Brain pericyte (primary cell): ENCODE data around the gene TTC38.
"Not testable (repeated sequence)": the region's sequence is repeated elsewhere in the genome, so short reads cannot be mapped to it uniquely, and the experiment has no call there.

ENCODE experiments used
- DNase-seq: peaks from one replicate; pipeline ENCODE4 v3.0.0-alpha.2; 2012; ENCODE audit warnings: low read depth, low spot score

TTC38 gene

DNA sequence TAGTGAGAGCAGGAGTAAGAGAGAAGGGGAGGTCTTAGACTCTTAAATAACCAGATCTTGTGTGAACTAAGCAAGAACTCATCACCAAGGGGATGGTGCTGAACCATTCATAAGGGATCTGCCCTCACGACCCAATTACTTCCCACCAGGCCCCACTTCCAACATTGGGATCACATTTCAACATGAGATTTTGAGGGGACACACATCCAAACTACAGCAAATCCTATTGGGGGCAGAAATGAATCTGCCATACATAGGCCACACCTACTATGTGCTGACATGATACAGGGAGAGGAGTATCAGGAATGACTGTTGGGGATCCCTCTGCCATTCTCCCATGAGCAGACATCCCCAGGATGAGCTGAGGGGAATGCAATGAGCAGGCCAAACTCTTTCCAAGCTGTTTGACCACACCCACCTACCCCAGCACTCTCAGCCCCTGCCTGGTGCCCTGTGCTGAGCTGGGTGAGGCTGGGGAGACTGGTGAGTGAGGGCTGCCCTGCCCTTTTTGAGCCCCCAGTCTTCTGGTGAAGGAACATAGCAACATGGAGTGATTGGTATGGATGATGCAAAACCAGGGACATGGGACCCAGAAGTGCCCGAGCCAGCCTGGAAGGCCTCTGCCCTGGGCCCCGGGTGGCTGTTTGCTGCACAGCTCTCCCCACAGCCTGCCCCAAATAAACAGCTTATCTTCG lies 27.6 kb downstream of the TTC38 start:
- DNase-seq, result no peak

DNA sequence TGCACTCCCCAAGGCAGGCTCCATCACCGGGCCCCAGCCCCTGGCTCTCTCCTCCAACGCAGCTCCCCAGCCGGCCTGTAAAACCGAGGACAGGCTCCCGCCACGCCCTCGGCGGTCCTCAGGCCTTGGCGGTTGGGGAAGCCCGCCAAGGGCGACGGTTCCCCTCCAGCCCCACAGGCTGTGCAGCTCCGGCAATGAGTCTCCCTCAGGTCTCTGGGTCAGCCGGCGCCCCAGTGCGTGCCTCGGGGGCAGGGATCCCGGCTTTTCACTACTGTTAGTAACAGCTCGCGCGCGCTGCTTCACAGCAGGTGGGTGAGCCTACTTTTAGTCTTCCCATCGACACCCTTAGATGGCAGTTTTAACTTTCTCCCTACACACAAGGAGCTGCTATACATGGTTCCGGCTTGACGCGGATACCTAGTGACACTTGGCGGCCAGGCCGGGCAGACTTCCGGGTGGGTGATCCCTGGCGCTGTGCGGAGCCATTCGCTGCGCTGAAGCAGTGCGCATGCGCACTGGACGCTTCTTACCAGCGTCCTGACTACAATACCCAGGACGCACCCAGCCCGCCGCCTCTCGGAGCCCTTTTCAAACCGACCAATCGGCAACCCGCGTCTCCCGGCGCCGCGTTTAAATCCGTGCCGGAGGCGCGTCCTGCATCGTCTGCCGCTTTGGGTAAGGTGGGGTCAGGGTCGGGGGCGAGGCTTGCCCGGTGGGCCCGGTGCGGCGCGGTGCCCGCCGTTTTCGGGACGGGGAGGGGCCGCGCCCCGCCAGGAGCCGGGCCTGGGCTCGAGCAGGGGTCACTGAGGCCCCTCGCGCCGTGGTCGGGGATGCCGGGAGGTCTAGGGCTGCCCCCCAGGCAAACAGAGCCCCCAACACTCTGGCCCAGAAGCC lies 28.7 kb downstream of the TTC38 start, which contains the start of gene GTSE1:
GTSE1 (plus strand) TSS at position 614 of the 894 bp plus-strand sequence. CDS start 531 bp downstream, outside the sequence.
- peak; percentile 89 for DNase-seq

DNA sequence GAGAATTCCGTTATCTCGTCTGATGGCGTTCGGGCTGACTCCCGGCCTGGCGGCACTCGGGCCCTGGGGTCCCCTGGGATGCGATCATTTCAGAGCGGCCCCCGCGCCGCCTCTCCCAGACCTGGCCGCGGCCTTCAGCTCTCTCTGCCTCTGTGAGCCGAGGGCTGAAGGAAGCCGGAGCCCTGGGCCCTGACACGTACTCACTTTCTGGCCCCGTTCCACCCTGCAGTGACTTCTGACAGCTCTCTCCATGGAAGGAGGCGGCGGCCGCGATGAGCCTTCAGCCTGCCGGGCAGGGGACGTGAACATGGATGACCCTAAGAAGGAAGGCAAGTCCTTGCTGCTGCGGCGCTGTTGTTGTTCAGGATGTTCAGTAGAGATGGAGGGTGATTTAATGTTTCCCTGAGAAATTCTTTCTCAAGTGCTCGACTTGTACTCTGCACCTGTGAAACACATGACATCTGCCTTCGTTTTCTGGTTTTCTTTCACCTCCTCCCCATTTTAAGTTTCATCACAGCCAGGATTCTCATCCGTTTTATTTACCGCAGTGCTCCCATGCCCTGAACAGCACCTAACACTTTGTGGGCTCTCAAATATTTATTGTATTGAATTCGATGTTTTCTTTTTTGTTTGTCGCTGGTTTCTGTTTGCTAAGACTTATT lies 29.5 kb downstream of the TTC38 start:
- no peak for DNase-seq

DNA sequence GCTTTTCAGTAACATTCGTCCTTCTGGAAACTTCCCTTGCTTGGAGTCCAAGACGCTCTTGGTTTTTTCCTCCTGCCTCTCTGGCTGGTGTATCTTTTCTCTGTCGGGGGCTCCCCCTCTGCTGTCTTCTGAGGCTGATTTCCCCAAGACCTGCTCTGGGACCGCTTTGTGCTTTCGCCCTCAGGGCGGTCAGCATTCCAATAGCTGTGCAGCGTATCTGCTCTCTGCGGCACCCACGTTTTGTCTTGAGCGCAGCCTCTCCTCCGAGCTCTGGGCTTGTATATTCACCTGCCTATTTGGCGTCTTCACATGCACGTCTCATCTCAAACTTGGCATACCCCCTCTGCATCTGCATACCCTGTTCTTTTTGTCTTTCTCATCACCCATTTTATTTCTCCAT lies 31.3 kb downstream of the TTC38 start:
- DNase-seq, result no peak

DNA sequence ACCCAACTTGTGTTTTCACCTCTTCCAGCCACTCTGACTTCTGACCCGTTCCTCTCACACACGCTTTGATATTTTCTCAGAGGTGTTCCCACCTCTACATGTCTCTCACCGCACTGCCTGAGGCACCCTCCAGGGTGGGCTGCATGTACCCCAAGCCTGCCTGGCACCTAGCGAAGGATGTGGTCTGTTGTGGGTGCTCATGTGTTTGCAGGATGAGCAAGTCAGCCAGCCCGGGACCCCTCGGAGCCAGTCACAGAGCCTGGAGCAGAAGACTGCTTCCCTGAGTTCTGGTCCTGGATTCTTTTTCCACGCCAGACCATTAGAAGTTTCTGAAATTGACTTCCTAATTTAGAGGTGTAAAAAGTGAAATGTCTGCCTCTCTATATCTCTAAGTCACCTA lies 32.7 kb downstream of the TTC38 start:
- DNase-seq, result no peak

DNA sequence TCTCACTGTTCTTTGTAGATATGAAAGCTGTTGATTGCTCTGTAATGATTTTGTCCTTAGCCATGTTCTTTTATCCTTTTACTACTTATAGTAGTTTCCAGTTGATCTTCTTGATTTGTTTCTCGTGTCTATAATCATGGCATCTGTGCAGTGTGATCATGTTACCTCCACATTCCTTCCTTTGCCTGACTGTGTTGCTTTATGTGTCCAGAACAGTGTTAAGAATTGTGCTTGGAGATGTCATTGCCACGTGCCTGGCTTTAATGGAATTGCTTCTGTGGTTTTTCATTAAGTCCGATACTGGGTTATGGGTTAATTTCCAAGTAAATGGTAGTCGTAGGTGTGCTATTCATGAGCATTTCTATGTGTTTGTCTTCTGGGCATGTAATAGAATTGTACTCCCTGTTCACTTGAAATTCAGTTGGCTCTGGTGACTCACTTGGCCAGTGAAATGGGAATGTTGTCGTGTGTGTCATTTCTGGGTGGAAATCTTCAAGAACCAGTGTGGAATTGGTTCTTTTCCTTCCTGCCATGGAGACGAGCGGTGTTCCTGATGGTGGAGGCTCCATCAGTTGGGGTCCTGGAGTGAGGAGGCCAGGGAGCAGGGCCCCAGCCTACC lies 35.6 kb downstream of the TTC38 start:
- DNase-seq, result no peak

DNA sequence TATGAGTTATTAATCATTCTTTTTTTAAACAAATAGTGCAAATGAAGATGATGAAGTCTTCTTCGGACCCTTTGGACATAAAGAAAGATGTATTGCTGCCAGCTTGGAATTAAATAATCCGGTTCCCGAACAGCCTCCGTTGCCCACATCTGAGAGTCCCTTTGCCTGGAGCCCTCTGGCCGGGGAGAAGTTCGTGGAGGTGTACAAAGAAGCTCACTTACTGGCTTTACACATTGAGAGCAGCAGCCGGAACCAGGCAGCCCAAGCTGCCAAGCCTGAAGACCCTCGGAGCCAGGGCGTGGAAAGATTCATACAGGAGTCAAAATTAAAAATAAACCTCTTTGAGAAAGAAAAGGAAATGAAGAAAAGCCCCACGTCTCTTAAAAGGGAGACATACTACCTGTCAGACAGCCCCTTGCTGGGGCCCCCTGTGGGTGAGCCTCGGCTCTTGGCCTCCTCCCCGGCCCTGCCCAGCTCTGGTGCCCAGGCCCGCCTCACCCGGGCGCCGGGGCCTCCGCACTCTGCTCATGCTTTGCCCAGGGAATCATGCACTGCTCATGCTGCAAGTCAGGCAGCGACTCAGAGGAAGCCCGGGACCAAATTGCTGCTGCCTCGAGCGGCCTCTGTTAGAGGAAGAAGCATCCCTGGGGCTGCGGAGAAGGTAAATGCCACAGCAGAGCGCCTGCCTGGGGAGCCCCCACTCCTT lies 40.6 kb downstream of the TTC38 start:
- no peak for DNase-seq

DNA sequence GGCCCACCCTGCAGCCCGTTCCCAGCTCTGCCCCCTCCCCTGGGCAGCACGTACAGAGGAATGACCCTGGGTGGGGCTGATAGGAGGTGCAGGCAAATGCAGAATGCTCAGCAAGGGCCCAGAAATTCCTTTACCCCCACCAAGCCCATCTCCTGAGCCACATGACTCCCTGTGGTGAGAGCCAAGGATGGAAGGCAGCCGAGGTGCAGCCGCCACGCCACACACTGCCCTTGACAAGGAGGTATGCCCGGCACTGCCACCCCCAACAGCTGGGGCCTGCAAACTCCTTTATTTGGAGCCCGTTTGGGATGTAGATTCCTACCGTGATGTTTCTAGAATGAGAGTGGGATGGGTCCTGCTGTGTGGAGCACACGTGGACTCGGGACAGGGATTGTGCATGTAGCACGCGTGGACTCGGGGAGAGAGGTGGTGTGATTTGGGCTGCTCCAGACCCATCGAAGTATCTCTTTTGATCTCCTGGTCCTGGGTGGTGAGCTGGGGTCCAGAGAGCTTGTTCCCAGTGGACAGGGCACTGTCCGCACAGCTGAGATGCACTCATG lies 41.8 kb downstream of the TTC38 start:
- no peak for DNase-seq

DNA sequence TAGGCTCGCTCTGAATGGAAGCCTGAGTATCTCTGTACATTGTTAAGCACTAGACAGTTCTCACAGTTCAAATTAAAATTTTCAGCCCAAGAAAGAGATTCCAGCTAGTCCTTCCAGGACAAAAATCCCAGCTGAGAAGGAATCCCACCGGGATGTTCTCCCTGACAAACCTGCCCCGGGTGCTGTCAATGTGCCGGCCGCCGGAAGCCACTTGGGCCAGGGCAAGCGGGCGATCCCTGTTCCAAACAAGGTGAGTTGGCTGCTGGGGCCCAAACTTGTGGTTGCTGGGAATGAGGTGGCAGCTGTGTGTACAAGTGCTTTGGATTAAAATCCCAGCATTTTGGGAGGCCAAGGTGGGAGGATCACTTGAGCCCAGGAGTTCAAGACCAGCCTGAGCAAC lies 44.2 kb downstream of the TTC38 start:
- DNase-seq, result no peak

DNA sequence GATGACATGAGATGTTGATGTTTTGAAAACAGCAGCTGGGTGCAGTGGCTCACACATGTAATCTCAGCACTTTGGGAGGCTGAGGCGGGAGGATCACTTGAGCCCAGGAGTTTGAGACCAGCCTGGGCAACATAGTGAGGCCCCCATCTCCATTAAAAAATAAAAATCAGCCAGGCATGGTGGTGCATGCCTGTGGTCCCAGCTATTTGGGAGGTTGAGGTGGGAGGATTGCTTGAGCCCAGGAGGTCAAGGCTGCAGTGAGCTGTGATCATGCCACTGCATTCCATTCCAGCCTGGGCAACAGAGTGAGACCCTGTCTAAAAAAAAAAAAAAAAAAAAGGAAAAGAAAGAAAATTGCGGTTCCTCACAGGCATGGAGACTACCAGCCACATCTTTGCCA lies 45.0 kb downstream of the TTC38 start:
- not testable (repeated sequence) for DNase-seq

DNA sequence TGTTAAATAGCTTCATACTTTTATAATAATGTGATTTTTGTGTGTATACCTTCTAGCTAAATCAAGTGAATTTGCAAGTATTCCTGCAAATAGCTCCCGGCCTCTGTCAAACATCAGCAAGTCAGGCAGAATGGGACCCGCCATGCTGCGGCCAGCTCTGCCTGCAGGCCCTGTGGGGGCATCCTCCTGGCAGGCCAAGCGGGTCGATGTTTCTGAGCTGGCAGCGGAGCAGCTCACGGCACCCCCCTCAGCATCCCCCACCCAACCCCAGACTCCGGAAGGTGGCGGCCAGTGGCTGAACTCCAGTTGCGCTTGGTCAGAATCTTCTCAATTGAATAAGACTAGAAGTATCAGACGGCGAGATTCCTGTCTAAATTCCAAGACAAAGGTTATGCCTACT lies 48.2 kb downstream of the TTC38 start:
- no peak for DNase-seq

DNA sequence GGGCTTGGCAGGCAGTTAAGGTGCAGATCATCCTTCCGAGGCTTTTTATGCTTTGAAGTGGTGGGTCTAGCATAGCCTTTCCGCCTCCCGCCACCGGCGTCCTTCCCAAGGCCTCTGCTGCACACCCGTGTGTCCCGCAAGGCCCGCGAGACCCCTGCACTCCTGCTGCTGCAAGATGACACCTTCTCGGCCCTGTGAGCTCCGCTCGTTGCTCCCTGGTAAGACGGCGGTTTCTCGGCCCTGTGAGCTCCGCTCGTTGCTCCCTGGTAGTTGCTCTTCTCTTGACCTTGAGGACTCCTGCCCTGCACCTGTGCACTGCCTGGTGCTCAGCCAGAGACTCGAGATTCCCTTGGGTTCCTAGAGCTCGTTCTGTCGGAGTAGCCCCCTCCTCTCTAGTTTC lies 49.8 kb downstream of the TTC38 start:
- no peak for DNase-seq

DNA sequence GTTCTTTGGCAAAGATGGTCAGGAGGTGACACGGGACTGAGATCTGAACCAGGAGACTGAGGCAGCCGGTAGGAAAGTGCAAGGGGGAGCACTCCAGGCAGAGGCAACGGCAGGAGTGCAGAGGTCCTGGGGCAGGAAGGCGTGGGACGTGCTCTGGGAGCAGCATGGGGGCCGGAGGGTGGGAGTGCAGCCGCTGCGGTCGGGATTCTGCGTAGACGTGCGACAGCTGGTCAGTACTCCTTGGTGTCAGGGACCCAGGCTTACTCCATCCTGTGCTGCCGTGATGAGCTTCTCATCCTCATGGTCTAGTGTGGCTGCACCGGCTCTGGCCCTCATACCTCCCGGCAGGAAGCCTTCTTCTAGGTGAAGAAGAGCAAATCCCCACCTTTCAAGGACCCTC lies 50.8 kb downstream of the TTC38 start:
- DNase-seq, result no peak

DNA sequence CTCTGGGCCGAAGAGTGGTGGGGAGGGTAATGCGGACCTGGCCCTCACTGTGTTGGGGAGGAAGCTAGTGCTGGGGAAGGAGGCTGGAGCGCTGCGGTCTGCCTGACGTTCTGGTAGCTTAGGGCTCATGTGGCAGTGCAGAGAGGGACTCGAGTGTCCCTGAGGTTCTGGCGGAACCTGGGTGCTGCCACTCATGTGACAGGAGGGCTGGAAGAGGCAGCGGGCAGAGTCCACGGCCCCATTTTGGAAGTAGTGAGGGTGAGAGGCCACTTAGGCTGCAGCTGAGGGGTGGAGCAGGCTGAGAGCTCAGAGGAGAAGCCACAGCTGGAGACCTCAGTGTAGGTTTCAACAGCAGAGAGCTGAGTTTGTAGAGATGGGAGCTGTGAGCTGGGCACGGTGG lies 51.5 kb downstream of the TTC38 start:
- DNase-seq, result no peak

DNA sequence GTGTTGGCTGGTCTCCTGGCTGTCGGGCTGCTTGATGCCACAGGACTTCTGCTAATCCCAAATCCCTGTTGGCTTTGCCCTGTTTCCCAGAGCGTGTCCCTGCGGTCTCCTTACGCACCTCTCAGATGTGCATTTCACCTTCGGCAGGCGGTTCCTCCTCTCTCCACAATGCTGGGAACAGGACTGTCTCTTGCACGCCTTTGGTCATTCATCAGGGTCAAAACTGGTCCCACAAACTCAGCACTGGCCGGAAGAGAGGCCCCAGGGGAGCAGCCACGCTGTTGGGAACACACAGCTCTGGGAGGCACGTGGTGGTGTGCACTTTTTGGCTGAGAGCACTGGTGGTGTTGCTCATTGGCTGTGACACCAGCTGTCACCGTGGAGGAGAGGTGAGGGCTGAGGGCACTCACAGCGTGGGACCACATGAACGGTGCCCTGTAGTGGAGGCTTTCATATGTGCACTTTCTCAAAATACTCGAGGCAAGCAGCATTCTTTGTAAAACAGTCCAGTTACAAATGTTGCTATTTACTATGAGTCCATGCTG lies 52.4 kb downstream of the TTC38 start:
- no peak for DNase-seq

DNA sequence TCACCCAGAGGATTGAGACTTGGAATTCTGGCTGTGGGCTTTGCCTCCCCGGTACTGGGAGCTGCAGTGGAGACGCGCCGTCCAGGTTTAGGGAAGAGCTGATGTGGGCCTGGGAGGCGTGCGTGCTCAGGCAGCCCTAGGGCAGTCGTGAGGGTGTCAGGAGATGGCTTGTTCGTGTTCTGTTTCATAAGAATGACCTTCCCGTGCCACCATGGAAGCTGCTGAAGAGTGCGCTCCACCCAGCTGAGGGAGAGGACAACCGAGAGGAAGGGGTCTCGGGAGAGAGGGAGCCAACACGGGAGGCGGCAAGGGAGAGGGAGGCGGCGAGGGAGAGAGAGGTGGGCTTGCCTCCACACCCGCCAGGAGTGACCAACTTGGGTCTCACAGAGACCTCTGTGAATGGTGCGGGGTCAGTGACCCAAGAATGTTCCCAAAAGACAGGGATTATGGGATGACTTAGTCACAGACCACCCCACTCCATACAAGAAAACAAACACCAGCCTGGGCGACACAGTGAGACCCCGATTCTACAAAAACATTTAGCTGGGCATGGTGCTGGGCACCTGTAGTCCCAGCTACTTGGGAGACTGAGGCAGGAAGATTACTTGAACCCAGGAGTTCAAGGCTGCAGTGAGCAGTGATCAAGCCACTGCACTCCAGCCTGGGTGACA lies 53.0 kb downstream of the TTC38 start:
- no peak for DNase-seq

DNA sequence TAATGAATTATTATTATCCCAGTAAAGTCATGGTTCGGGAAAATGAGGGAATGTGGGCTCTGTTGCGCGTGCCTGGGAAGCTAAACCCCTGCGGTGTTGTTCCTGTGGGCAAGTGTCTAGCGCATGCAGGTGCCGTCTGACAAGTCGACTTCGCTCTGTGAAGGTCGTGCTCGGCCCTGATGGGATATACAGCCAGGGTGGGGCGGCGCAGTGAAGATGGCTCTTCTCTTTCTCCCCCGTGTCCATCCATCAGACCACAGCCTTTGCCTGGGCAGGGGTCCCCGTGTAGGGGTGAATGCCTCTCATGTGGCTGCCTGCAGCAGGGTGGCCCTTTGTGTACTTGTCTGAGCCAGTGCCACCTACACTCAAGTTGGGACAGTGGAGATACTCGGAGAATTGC lies 54.9 kb downstream of the TTC38 start:
- no peak for DNase-seq

DNA sequence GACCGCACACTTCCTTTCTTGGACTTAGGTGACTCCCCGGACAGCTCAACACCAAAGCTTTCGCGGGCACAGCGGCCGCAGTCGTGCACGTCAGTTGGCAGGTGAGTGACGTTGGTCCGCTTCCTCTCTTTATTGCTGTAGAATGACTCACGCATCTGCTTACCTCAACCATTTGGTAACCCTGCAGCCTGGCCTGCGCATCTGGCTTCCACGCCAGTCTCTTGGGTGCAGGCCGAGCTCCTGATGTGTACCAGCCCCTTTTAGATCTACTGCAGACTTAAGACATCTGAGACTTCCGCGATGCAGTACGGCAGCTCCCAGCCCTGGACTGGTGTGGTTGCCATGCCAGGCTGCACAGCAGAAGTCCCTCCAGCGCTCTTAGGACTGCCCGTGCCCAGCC lies 55.4 kb downstream of the TTC38 start:
- DNase-seq, result no peak

DNA sequence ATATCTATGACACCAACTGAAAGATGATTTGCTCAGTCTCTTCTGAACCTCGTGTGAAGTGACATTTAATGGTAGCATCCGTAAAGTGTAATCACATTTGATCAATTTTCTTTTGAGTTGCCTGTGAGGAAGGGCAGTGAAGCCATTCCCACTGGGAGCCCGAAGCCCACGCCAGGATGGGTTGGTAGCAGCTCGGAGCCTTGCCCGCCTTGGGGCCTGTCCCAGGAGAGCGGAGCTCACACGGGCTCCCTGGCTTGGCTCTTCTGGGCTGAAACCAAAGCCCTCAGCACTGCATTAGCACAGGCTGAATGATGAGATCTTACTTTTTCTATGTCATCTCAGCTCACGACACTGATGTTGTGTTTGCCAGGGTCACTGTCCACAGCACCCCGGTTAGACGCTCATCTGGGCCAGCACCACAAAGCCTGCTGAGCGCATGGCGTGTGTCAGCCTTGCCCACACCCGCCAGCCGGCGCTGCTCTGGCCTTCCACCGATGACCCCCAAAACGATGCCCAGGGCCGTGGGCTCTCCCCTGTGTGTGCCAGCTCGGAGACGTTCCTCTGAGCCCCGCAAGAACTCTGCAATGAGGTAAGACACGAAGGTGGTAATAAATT lies 58.4 kb downstream of the TTC38 start:
- no peak for DNase-seq
